Stimulated activated CD4-positive, alpha-beta T cell treated with anti-CD3 and anti-CD28 coated beads, TNF-alpha, amount 100 ng/mL, for 1 hour (primary cell): Measurements from ENCODE around the gene CNOT9.

Experiments used
- DNase-seq, 3 donors: peaks; one replicate each; pipeline ENCODE4 v3.0.0-alpha.2; 2020; ENCODE audit warnings: low read depth in 3 of 3, low spot score in 1 of 3

Gene CNOT9

GRCh38 chr2:218643751-218644310 lies 75.2 kb downstream of the CNOT9 start:
- no peak for DNase-seq

- no peak for DNase-seq
Measured at GRCh38 chr2:218644721-218645120, 76.1 kb downstream of the CNOT9 start.

- DNase-seq: no peak
Measured at GRCh38 chr2:218645126-218645525, 76.5 kb downstream of the CNOT9 start.
